IMR-90 (cell line): ENCODE data around the gene SRPRB. TPM values are rescaled to one million over a fixed set of nuclear protein-coding genes. Genes with fewer than 3 reads are reported as not detected.

Source experiments
- ATAC-seq: fragments of 200-7000 bp; cut with Tn5 transposase; 2 replicates; pipeline ENCODE4 v1.9.1; 2020; ENCODE audit warnings: low read depth, mild to moderate bottlenecking, moderate library complexity
- BruUV-seq: library from RNA; stranded (reverse); fragments of 400-500 nt; replicated peaks from 2 replicates; lab custom pipeline; 2021; lab: Mats Ljungman, UMichigan
- CTCF ChIA-PET: fragments of 300-600 bp; formaldehyde crosslinking; extraction: SDS; loops from one replicate; lab custom pipeline; 2021; ENCODE audit warnings: antibody characterized with exemption; lab: Yijun Ruan, JAX
- POLR2A ChIA-PET: fragments of 300-600 bp; sonication (Branson Sonifier 250); formaldehyde crosslinking; loops from one replicate; lab custom pipeline; 2022; ENCODE audit warnings: antibody characterized with exemption; ENCODE audit not compliant: unreplicated experiment; lab: Charles Lee
- DNase-seq: peaks from one replicate; pipeline ENCODE4 v3.0.0; 2013
- H2AFZ ChIP-seq: replicated peaks from 2 replicates; pipeline ENCODE3; 2013; ENCODE audit warnings: low read length, mild to moderate bottlenecking; ENCODE audit not compliant: poor library complexity
- H2AK5ac ChIP-seq: 2 replicates; pipeline ENCODE4 v1.6.1; 2013; ENCODE audit warnings: low read depth, low read length, inconsistent platforms
- H2AK9ac ChIP-seq: replicated peaks from 2 replicates; pipeline ENCODE3; 2013; ENCODE audit warnings: mild to moderate bottlenecking, low read depth, low read length, moderate library complexity; ENCODE audit not compliant: poor library complexity
- H2BK120ac ChIP-seq: 2 replicates; pipeline ENCODE4 v1.6.1; 2013; ENCODE audit warnings: low read depth, low read length, inconsistent platforms
- H2BK15ac ChIP-seq: 3 replicates; pipeline ENCODE4 v1.6.1; 2013; ENCODE audit warnings: low read depth, low read length, inconsistent platforms
- H2BK20ac ChIP-seq: 2 replicates; pipeline ENCODE4 v1.6.1; 2013; ENCODE audit warnings: low read depth, mild to moderate bottlenecking, inconsistent platforms, low read length, moderate library complexity
- H2BK5ac ChIP-seq: 2 replicates; pipeline ENCODE4 v1.6.1; 2013; ENCODE audit warnings: mild to moderate bottlenecking, low read depth, low read length, inconsistent platforms; ENCODE audit not compliant: poor library complexity, severe bottlenecking
- H3K14ac ChIP-seq: replicated peaks from 2 replicates; pipeline ENCODE4 v1.6.1; 2013; ENCODE audit warnings: low read depth, low read length, inconsistent platforms
- H3K18ac ChIP-seq: 2 replicates; pipeline ENCODE4 v1.6.1; 2013; ENCODE audit warnings: low read depth, low read length, control low read depth
- H3K23ac ChIP-seq: 2 replicates; pipeline ENCODE4 v1.6.1; 2013; ENCODE audit warnings: low read depth, low read length, inconsistent platforms
- H3K27ac ChIP-seq: 2 replicates; pipeline ENCODE4 v1.5.1; 2013; ENCODE audit warnings: mild to moderate bottlenecking, control low read depth, low read length; ENCODE audit not compliant: insufficient read depth
- H3K27me3 ChIP-seq: 2 replicates; pipeline ENCODE4 v1.6.1; 2013; ENCODE audit warnings: low read length; ENCODE audit not compliant: control insufficient read depth, insufficient read depth
- H3K36me3 ChIP-seq: 2 replicates; pipeline ENCODE4 v1.6.1; 2013; ENCODE audit warnings: low read length, mixed read lengths; ENCODE audit not compliant: control insufficient read depth, insufficient read depth
- H3K4ac ChIP-seq: 2 replicates; pipeline ENCODE4 v1.6.1; 2013; ENCODE audit warnings: low read depth, low read length, inconsistent platforms
- H3K4me1 ChIP-seq: 2 replicates; pipeline ENCODE4 v1.6.1; 2013; ENCODE audit warnings: low read length, mixed read lengths; ENCODE audit not compliant: control insufficient read depth, insufficient read depth
- H3K4me2 ChIP-seq: 2 replicates; pipeline ENCODE4 v1.6.1; 2013; ENCODE audit warnings: low read depth, mild to moderate bottlenecking, control low read depth, low read length, moderate library complexity
- H3K4me3 ChIP-seq: 2 replicates; pipeline ENCODE4 v1.5.1; 2013; ENCODE audit warnings: low read depth, mild to moderate bottlenecking, control low read depth, low read length, moderate library complexity; ENCODE audit not compliant: insufficient read depth
- H3K56ac ChIP-seq: 2 replicates; pipeline ENCODE4 v1.6.1; 2013; ENCODE audit warnings: low read length, inconsistent platforms; ENCODE audit not compliant: insufficient read depth; ENCODE audit errors: extremely low read depth
- H3K79me1 ChIP-seq, 2 experiments: 2 replicates each; pipeline ENCODE4 v1.6.1; 2013; ENCODE audit warnings: low read length in 2 of 2, inconsistent platforms in 1 of 2, low read depth in 1 of 2
- H3K9ac ChIP-seq: 2 replicates; pipeline ENCODE4 v1.6.1; 2013; ENCODE audit warnings: low read depth, low read length, control low read depth
- H3K9me1 ChIP-seq: 2 replicates; pipeline ENCODE4 v1.6.1; 2013; ENCODE audit warnings: low read length, inconsistent platforms; ENCODE audit not compliant: insufficient read depth
- H3K9me3 ChIP-seq: 2 replicates; pipeline ENCODE4 v1.6.1; 2013; ENCODE audit warnings: low read length; ENCODE audit not compliant: control insufficient read depth, insufficient read depth
- H4K20me1 ChIP-seq: 2 replicates; pipeline ENCODE4 v1.6.1; 2013; ENCODE audit warnings: low read length, inconsistent platforms; ENCODE audit not compliant: insufficient read depth
- H4K5ac ChIP-seq: 2 replicates; pipeline ENCODE4 v1.6.1; 2013; ENCODE audit warnings: mild to moderate bottlenecking, low read depth, low read length, control low read depth
- H4K8ac ChIP-seq, 2 experiments: 2 replicates each; pipeline ENCODE4 v1.6.1; 2013; ENCODE audit warnings: low read depth in 2 of 2, low read length in 2 of 2, control low read depth in 1 of 2, inconsistent platforms in 1 of 2
- H4K91ac ChIP-seq: 2 replicates; pipeline ENCODE4 v1.6.1; 2013; ENCODE audit warnings: low read depth, low read length, inconsistent platforms; ENCODE audit not compliant: insufficient read depth
- BHLHE40 ChIP-seq: fragments of 150-350 bp; IDR thresholded peaks from 2 replicates; pipeline ENCODE4 v1.6.1; 2016; ENCODE audit warnings: mild to moderate bottlenecking, low read depth, low read length
- CEBPB ChIP-seq: IDR thresholded peaks from 2 replicates; pipeline ENCODE4 v1.6.1; 2012; ENCODE audit warnings: low read depth, low read length, improper control_type of control experiment
- CHD1 ChIP-seq: IDR thresholded peaks from 2 replicates; pipeline ENCODE4 v1.6.1; 2012; ENCODE audit warnings: low read depth, low read length, improper control_type of control experiment
- FOS ChIP-seq: fragments of 150-350 bp; IDR thresholded peaks from 2 replicates; pipeline ENCODE4 v1.6.1; 2016; ENCODE audit warnings: low read depth, low read length
- MAFK ChIP-seq: IDR thresholded peaks from 2 replicates; pipeline ENCODE4 v1.6.1; 2012; ENCODE audit warnings: low read depth, low read length, improper control_type of control experiment
- MAZ ChIP-seq: IDR thresholded peaks from 2 replicates; pipeline ENCODE4 v1.6.1; 2012; ENCODE audit warnings: low read depth, mild to moderate bottlenecking, low read length, improper control_type of control experiment, moderate library complexity, borderline replicate concordance
- MXI1 ChIP-seq: IDR thresholded peaks from 2 replicates; pipeline ENCODE4 v1.6.1; 2012; ENCODE audit warnings: low read depth, mild to moderate bottlenecking, low read length, moderate library complexity, borderline replicate concordance
- NFE2L2 ChIP-seq: fragments of 150-350 bp; IDR thresholded peaks from 2 replicates; pipeline ENCODE4 v1.6.1; 2016; ENCODE audit warnings: low read depth, mild to moderate bottlenecking, low read length
- POLR2A ChIP-seq: IDR thresholded peaks from 2 replicates; pipeline ENCODE4 v1.6.1; 2012; ENCODE audit warnings: mild to moderate bottlenecking, low read depth, low read length
- RAD21 ChIP-seq: IDR thresholded peaks from 2 replicates; pipeline ENCODE4 v1.6.1; 2012; ENCODE audit warnings: low read length, improper control_type of control experiment
- RCOR1 ChIP-seq: IDR thresholded peaks from 2 replicates; pipeline ENCODE4 v1.6.1; 2012; ENCODE audit warnings: mild to moderate bottlenecking, low read length, improper control_type of control experiment; ENCODE audit not compliant: insufficient replicate concordance
- RFX5 ChIP-seq: IDR thresholded peaks from 2 replicates; pipeline ENCODE4 v1.8.0; 2012; ENCODE audit warnings: low read depth, mild to moderate bottlenecking, low read length, moderate library complexity
- SMC3 ChIP-seq: fragments of 150-350 bp; IDR thresholded peaks from 2 replicates; pipeline ENCODE4 v1.6.1; 2016; ENCODE audit warnings: low read depth, mild to moderate bottlenecking, antibody characterized with exemption, low read length, moderate library complexity
- WGBS, 2 experiments: methylation state at CpG; one replicate each; pipeline versions ENCODE4 v1.1.5 to v1.1.7; 2013; ENCODE audit warnings: missing lambda C conversion rate in 2 of 2; ENCODE audit not compliant: insufficient read length in 1 of 2; ENCODE audit errors: extremely low coverage in 2 of 2; 5-methylcytosine and 5-hydroxymethylcytosine counted together
- dilution Hi-C: fragments of 300-500 bp; cut with HindIII; formaldehyde crosslinking; loops from one replicate; pipeline ENCODE4 v1.14.3; 2018; ENCODE audit warnings: low sequenced_read_pairs; ENCODE audit not compliant: unreplicated experiment
- in situ Hi-C: fragments of 300-500 bp; cut with MboI; formaldehyde crosslinking; loops from 3 replicates; pipeline ENCODE4 v1.14.3; 2019; ENCODE audit warnings: low sequenced_read_pairs, inconsistent platforms, mixed read lengths
- intact Hi-C: fragments of 100-400 bp; cut with micrococcal nuclease; formaldehyde crosslinking; loops from 2 replicates; pipeline ENCODE4 v1.10.0; 2022
- polyA plus RNA-seq, 3 experiments: library from polyadenylated mRNA; depleted of rRNA; stranded (reverse); fragments of >200 nt; gene quantifications; 2 replicates each; pipeline ENCODE4 v1.2.3, GENCODE V29; 2012; ENCODE audit warnings: low replicate concordance in 1 of 3
- total RNA-seq: library from RNA; depleted of rRNA; stranded (reverse); fragments of >200 nt; gene quantifications from 2 replicates; pipeline ENCODE4 v1.2.3, GENCODE V29; 2012
- TF ChIP-seq, protein P1 (sequence below): fragments of 150-350 bp; IDR thresholded peaks from 2 replicates; pipeline ENCODE4 v1.6.1; 2017; ENCODE audit warnings: mild to moderate bottlenecking, antibody characterized with exemption, low read length, low read depth
- TF ChIP-seq, protein P2 (sequence below): conservative IDR thresholded peaks from 2 replicates; pipeline ENCODE4 v1.5.1; 2012; ENCODE audit warnings: mild to moderate bottlenecking, low read depth, low read length, improper control_type of control experiment
- TF ChIP-seq, protein P3 (sequence below): fragments of 150-350 bp; IDR thresholded peaks from 2 replicates; pipeline ENCODE4 v1.6.1; 2016; ENCODE audit warnings: low read depth, mild to moderate bottlenecking, low read length, moderate library complexity, borderline replicate concordance

SRPRB gene
- total and polyA plus RNA-seq, 2 of the 4 experiments (the other 2 are of a cell fraction) = 28.8 to 131 TPM

DNA sequence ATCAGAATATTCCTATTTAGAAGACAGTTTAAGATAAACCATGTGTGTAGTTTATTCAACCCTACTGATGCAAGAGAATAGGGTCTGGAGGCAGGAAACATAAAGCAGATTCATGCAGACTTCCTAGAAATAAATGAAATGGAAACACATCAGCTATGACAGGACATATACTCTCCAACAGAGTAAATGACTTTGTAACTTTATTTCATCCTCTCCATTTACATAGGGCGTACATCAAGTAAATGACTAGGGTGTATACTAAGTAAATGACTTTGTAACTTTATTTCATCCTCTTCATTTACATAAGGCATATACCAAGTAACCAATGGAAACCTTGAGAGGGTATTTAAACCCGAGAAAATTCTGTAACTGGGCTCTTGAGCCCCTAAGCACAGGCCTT lies 17.6 kb upstream of the SRPRB start:
- H3K9me3 ChIP-seq = peaks cover 5% of the 10 kb centered on the region
- no peak overlapping the region for H3K4me3 ChIP-seq
- no peak overlapping the region for H4K91ac ChIP-seq
- H3K4me2 ChIP-seq = no peak overlapping the region
- no peak for ATAC-seq
- DNase-seq = no peak
- in situ Hi-C loops = no loop called here
- H3K27me3 ChIP-seq = peaks cover 2% of the 10 kb centered on the region; the same call in 1 of the 2 replicates
- no peaks in the 10 kb centered on the region for H3K4me1 ChIP-seq
- WGBS, 2 experiments = no CpG with 5 or more reads among the region's 2 CpGs
- no TSS peak for BruUV-seq
- TF ChIP-seq, protein P1, sequence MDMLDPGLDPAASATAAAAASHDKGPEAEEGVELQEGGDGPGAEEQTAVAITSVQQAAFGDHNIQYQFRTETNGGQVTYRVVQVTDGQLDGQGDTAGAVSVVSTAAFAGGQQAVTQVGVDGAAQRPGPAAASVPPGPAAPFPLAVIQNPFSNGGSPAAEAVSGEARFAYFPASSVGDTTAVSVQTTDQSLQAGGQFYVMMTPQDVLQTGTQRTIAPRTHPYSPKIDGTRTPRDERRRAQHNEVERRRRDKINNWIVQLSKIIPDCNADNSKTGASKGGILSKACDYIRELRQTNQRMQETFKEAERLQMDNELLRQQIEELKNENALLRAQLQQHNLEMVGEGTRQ = no peak
- no peak for TF ChIP-seq NFE2L2
- no peak for TF ChIP-seq RCOR1
- TF ChIP-seq BHLHE40 = no peak
- TF ChIP-seq SMC3 = no peak
- TF ChIP-seq MAFK = no peak
- TF ChIP-seq CHD1 = no peak
- TF ChIP-seq RAD21 = no peak
- no peak for TF ChIP-seq CEBPB
- TF ChIP-seq, protein P2, sequence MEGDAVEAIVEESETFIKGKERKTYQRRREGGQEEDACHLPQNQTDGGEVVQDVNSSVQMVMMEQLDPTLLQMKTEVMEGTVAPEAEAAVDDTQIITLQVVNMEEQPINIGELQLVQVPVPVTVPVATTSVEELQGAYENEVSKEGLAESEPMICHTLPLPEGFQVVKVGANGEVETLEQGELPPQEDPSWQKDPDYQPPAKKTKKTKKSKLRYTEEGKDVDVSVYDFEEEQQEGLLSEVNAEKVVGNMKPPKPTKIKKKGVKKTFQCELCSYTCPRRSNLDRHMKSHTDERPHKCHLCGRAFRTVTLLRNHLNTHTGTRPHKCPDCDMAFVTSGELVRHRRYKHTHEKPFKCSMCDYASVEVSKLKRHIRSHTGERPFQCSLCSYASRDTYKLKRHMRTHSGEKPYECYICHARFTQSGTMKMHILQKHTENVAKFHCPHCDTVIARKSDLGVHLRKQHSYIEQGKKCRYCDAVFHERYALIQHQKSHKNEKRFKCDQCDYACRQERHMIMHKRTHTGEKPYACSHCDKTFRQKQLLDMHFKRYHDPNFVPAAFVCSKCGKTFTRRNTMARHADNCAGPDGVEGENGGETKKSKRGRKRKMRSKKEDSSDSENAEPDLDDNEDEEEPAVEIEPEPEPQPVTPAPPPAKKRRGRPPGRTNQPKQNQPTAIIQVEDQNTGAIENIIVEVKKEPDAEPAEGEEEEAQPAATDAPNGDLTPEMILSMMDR = no peak
- no peak for TF ChIP-seq POLR2A
- TF ChIP-seq FOS = no peak
- no peak for TF ChIP-seq MAZ
- TF ChIP-seq RFX5 = no peak
- TF ChIP-seq, protein P3, sequence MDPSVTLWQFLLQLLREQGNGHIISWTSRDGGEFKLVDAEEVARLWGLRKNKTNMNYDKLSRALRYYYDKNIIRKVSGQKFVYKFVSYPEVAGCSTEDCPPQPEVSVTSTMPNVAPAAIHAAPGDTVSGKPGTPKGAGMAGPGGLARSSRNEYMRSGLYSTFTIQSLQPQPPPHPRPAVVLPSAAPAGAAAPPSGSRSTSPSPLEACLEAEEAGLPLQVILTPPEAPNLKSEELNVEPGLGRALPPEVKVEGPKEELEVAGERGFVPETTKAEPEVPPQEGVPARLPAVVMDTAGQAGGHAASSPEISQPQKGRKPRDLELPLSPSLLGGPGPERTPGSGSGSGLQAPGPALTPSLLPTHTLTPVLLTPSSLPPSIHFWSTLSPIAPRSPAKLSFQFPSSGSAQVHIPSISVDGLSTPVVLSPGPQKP = no peak
- no peak for TF ChIP-seq MXI1
- no peak overlapping the region for H3K23ac ChIP-seq
- H4K5ac ChIP-seq = no peak overlapping the region
- H3K4ac ChIP-seq = no peak overlapping the region
- H3K9me1 ChIP-seq = no peaks in the 10 kb centered on the region
- intact Hi-C loops = no loop called here
- H3K14ac ChIP-seq = no peak overlapping the region
- dilution Hi-C loops = no loop called here
- no peak overlapping the region for H4K8ac ChIP-seq
- H3K36me3 ChIP-seq = no peaks in the 10 kb centered on the region
- H2AFZ ChIP-seq = no peak overlapping the region
- H2BK120ac ChIP-seq = no peak overlapping the region
- H2AK9ac ChIP-seq = no peak overlapping the region
- ChIA-PET POLR2A (no interaction called here), CTCF (no interaction called here)
- H2BK5ac ChIP-seq = no peak overlapping the region
- no peak overlapping the region for H3K27ac ChIP-seq
- H2BK15ac ChIP-seq = no peak overlapping the region
- H3K79me1 ChIP-seq = no peaks in the 10 kb centered on the region
- no peak overlapping the region for H3K18ac ChIP-seq
- no peaks in the 10 kb centered on the region for H4K20me1 ChIP-seq
- no peak overlapping the region for H2BK20ac ChIP-seq
- H2AK5ac ChIP-seq = no peak overlapping the region
- H3K56ac ChIP-seq = no peak overlapping the region
- H3K9ac ChIP-seq = no peak overlapping the region
